ENCODE data around the gene JMJD1C.

DNA sequence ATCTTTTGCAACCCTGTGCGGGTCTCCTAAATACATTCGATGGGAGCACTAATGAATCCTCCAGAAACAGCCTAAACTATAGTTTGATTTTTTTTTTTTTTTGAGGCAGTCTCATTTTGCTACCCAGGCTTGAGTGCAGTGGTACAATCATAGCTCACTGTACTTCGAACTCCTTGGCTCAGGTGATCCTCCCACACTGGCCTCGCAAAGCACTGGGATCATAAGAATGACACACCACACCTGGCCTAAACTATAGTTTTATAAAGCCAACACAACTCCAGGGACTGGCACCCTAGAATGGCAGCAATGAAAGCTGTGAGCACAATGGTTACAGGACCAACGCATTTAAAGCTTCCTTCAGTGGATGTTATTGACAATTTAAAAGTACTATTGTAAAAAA, 14.5 kb upstream of the JMJD1C start:
- TF ChIP-seq, protein P1, sequence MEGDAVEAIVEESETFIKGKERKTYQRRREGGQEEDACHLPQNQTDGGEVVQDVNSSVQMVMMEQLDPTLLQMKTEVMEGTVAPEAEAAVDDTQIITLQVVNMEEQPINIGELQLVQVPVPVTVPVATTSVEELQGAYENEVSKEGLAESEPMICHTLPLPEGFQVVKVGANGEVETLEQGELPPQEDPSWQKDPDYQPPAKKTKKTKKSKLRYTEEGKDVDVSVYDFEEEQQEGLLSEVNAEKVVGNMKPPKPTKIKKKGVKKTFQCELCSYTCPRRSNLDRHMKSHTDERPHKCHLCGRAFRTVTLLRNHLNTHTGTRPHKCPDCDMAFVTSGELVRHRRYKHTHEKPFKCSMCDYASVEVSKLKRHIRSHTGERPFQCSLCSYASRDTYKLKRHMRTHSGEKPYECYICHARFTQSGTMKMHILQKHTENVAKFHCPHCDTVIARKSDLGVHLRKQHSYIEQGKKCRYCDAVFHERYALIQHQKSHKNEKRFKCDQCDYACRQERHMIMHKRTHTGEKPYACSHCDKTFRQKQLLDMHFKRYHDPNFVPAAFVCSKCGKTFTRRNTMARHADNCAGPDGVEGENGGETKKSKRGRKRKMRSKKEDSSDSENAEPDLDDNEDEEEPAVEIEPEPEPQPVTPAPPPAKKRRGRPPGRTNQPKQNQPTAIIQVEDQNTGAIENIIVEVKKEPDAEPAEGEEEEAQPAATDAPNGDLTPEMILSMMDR (IDR thresholded peaks at IDR 0.05): no peak
- TF ChIP-seq POLR2A (IDR thresholded peaks at IDR 0.05): no peak
